ENCODE data around the gene GPR149.

The GPR149 gene

GRCh38 chr3:154384479-154384878, 45.5 kb downstream of the GPR149 start:
- no peak overlapping the region for H3K4me3 Mint-ChIP-seq
- no peaks in the 10 kb centered on the region for H3K4me1 Mint-ChIP-seq (ENCODE audit: low read depth)

GRCh38 chr3:154378311-154378710, 51.7 kb downstream of the GPR149 start:
- H3K27me3 Mint-ChIP-seq, result peaks cover 6% of the 10 kb centered on the region
- H3K4me1 Mint-ChIP-seq (ENCODE audit: low read depth), result no peaks in the 10 kb centered on the region
- no peaks in the 10 kb centered on the region for H3K9me3 Mint-ChIP-seq (ENCODE audit: low read depth)
- no peak overlapping the region for H3K27ac Mint-ChIP-seq
- H3K4me3 Mint-ChIP-seq, result no peak overlapping the region
- H3K36me3 Mint-ChIP-seq, result no peaks in the 10 kb centered on the region

More at GRCh38 chr3:154384479-154384878, 45.5 kb downstream of the GPR149 start:
- Mint-ChIP-seq H3K9me3 (ENCODE audit: low read depth) (no peaks in the 10 kb centered on the region), H3K36me3 (no peaks in the 10 kb centered on the region), H3K27ac (no peak overlapping the region), H3K27me3 (peaks cover 21% of the 10 kb centered on the region)

- no peaks in the 10 kb centered on the region for H3K4me1 Mint-ChIP-seq (ENCODE audit: low read depth)
- no peaks in the 10 kb centered on the region for H3K9me3 Mint-ChIP-seq (ENCODE audit: low read depth)
- H3K27ac Mint-ChIP-seq, result no peak overlapping the region
- no peak overlapping the region for H3K4me3 Mint-ChIP-seq
- no peaks in the 10 kb centered on the region for H3K36me3 Mint-ChIP-seq
- peaks cover 10% of the 10 kb centered on the region for H3K27me3 Mint-ChIP-seq
Observed at GRCh38 chr3:154367221-154367620, 62.8 kb downstream of the GPR149 start.

GRCh38 chr3:154364849-154365248, 65.1 kb downstream of the GPR149 start:
- Mint-ChIP-seq H3K9me3 (ENCODE audit: low read depth) (no peaks in the 10 kb centered on the region), H3K27me3 (peaks cover 10% of the 10 kb centered on the region), H3K36me3 (no peaks in the 10 kb centered on the region), H3K4me1 (ENCODE audit: low read depth) (no peaks in the 10 kb centered on the region), H3K27ac (no peak overlapping the region), H3K4me3 (no peak overlapping the region)

GRCh38 chr3:154361099-154361498, 68.9 kb downstream of the GPR149 start:
- Mint-ChIP-seq H3K4me1 (ENCODE audit: low read depth) (no peaks in the 10 kb centered on the region), H3K9me3 (ENCODE audit: low read depth) (no peaks in the 10 kb centered on the region), H3K36me3 (no peaks in the 10 kb centered on the region), H3K4me3 (no peak overlapping the region), H3K27ac (no peak overlapping the region), H3K27me3 (peaks cover 6% of the 10 kb centered on the region)

- no peaks in the 10 kb centered on the region for H3K4me1 Mint-ChIP-seq (ENCODE audit: low read depth)
- peaks cover 15% of the 10 kb centered on the region for H3K27me3 Mint-ChIP-seq
- no peaks in the 10 kb centered on the region for H3K9me3 Mint-ChIP-seq (ENCODE audit: low read depth)
- no peaks in the 10 kb centered on the region for H3K36me3 Mint-ChIP-seq
- H3K4me3 Mint-ChIP-seq, result no peak overlapping the region
- H3K27ac Mint-ChIP-seq, result no peak overlapping the region
Observed at GRCh38 chr3:154356009-154356408, 74.0 kb downstream of the GPR149 start.

- no peak overlapping the region for H3K4me3 Mint-ChIP-seq
Observed at GRCh38 chr3:154349223-154349622, 80.8 kb downstream of the GPR149 start.

GRCh38 chr3:154345422-154346122, 84.4 kb downstream of the GPR149 start:
- Mint-ChIP-seq H3K4me3 (no peak overlapping the region), H3K36me3 (peaks cover 2% of the 10 kb centered on the region), H3K4me1 (ENCODE audit: low read depth) (no peaks in the 10 kb centered on the region), H3K9me3 (ENCODE audit: low read depth) (no peaks in the 10 kb centered on the region), H3K27me3 (peaks cover 16% of the 10 kb centered on the region), H3K27ac (no peak overlapping the region)

More at GRCh38 chr3:154349223-154349622, 80.8 kb downstream of the GPR149 start:
- Mint-ChIP-seq H3K9me3 (ENCODE audit: low read depth) (no peaks in the 10 kb centered on the region), H3K27me3 (peaks cover 26% of the 10 kb centered on the region), H3K36me3 (peaks cover 2% of the 10 kb centered on the region), H3K4me1 (ENCODE audit: low read depth) (no peaks in the 10 kb centered on the region), H3K27ac (no peak overlapping the region)

GRCh38 chr3:154338570-154338969, 91.4 kb downstream of the GPR149 start:
- no peak overlapping the region for H3K27ac Mint-ChIP-seq
- H3K36me3 Mint-ChIP-seq, result peaks cover 3% of the 10 kb centered on the region
- no peaks in the 10 kb centered on the region for H3K9me3 Mint-ChIP-seq (ENCODE audit: low read depth)
- peaks cover 11% of the 10 kb centered on the region for H3K27me3 Mint-ChIP-seq
- H3K4me1 Mint-ChIP-seq (ENCODE audit: low read depth), result no peaks in the 10 kb centered on the region
- no peak overlapping the region for H3K4me3 Mint-ChIP-seq

- H3K36me3 Mint-ChIP-seq, result peaks cover 3% of the 10 kb centered on the region
- no peak overlapping the region for H3K27ac Mint-ChIP-seq
- no peak overlapping the region for H3K4me3 Mint-ChIP-seq
- no peaks in the 10 kb centered on the region for H3K4me1 Mint-ChIP-seq (ENCODE audit: low read depth)
- no peaks in the 10 kb centered on the region for H3K9me3 Mint-ChIP-seq (ENCODE audit: low read depth)
- peaks cover 11% of the 10 kb centered on the region for H3K27me3 Mint-ChIP-seq
Observed at GRCh38 chr3:154338008-154338407, 92.0 kb downstream of the GPR149 start.

- Mint-ChIP-seq H3K27me3 (peaks cover 5% of the 10 kb centered on the region), H3K4me1 (ENCODE audit: low read depth) (no peaks in the 10 kb centered on the region), H3K9me3 (ENCODE audit: low read depth) (no peaks in the 10 kb centered on the region), H3K27ac (no peak overlapping the region), H3K36me3 (peaks cover 3% of the 10 kb centered on the region), H3K4me3 (no peak overlapping the region)
Observed at GRCh38 chr3:154334973-154335420, 95.0 kb downstream of the GPR149 start.

- Mint-ChIP-seq H3K4me3 (no peak overlapping the region), H3K27ac (no peak overlapping the region), H3K4me1 (ENCODE audit: low read depth) (peaks cover 14% of the 10 kb centered on the region), H3K9me3 (ENCODE audit: low read depth) (no peaks in the 10 kb centered on the region), H3K27me3 (no peaks in the 10 kb centered on the region), H3K36me3 (no peaks in the 10 kb centered on the region)
Observed at GRCh38 chr3:154327871-154328270, 102.1 kb downstream of the GPR149 start.

GRCh38 chr3:154324919-154325318, 105.1 kb downstream of the GPR149 start:
- Mint-ChIP-seq H3K4me1 (ENCODE audit: low read depth) (peaks cover 16% of the 10 kb centered on the region), H3K36me3 (peaks cover 6% of the 10 kb centered on the region), H3K27me3 (no peaks in the 10 kb centered on the region), H3K27ac (peak overlapping the region; percentile 97), H3K9me3 (ENCODE audit: low read depth) (no peaks in the 10 kb centered on the region), H3K4me3 (no peak overlapping the region)

GRCh38 chr3:154323891-154324738, 105.9 kb downstream of the GPR149 start, which contains the start of gene DHX36:
DHX36 (minus strand) TSS chr3:154324487; CDS start chr3:154324416, 71 bp downstream.
- Mint-ChIP-seq H3K36me3 (peaks cover 6% of the 10 kb centered on the region), H3K4me1 (ENCODE audit: low read depth) (peaks cover 16% of the 10 kb centered on the region), H3K27ac (peak within 1 kb of the TSS; percentile 97)

More at GRCh38 chr3:154323891-154324738, 105.9 kb downstream of the GPR149 start, which contains the start of gene DHX36:
- H3K27me3 Mint-ChIP-seq, result no peaks in the 10 kb centered on the region
- no peak within 1 kb of the TSS for H3K4me3 Mint-ChIP-seq
- H3K9me3 Mint-ChIP-seq (ENCODE audit: low read depth), result no peaks in the 10 kb centered on the region

All from activated naive CD8-positive, alpha-beta T cell (primary cell).